ENCODE data around the gene PSAP. TPM values are rescaled to one million over a fixed set of nuclear protein-coding genes. Genes with fewer than 3 reads are reported as not detected.

PSAP gene
- total and polyA plus RNA-seq, 2 experiments from 2014 or later, result 151 to 391 TPM

DNA sequence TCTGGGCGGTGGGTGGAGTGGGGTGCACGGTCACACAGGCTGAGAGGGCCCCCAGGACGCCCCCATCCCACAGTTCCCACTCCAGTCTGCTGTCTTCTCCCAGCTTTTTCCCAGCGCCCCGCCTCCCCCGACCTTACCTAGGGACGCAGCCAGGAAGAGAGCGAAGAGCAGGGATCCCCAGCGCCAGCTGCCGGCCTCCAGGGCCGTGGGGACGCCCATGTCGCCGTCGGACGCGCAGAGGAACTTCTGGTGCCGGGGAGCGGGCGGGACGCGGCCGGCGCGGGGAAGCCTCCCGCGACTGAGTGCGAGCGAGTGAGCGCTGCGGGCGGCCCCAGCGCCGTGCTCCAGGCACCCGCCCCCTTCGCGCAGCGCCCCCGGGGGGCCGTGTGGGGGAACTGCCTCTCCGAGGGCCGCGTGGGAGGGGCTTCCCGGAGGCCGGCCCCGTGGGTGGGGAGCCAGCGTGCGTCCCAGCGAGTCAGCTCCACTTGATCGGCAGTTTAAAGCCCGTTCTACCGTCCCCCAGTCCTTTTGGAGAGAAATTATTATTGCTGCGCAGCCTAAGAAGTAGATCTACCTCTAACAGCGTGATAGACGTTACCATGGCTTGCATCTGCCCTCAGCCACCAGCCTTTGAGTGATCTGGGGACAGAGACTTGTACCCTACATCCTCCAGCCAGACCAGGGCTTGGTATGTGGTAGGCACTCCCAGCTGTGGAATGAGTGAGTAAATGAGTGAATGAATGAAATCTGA is 77.7 kb downstream of the PSAP start, which contains the start of gene VSIR (continued):
- TF ChIP-seq, protein P1, sequence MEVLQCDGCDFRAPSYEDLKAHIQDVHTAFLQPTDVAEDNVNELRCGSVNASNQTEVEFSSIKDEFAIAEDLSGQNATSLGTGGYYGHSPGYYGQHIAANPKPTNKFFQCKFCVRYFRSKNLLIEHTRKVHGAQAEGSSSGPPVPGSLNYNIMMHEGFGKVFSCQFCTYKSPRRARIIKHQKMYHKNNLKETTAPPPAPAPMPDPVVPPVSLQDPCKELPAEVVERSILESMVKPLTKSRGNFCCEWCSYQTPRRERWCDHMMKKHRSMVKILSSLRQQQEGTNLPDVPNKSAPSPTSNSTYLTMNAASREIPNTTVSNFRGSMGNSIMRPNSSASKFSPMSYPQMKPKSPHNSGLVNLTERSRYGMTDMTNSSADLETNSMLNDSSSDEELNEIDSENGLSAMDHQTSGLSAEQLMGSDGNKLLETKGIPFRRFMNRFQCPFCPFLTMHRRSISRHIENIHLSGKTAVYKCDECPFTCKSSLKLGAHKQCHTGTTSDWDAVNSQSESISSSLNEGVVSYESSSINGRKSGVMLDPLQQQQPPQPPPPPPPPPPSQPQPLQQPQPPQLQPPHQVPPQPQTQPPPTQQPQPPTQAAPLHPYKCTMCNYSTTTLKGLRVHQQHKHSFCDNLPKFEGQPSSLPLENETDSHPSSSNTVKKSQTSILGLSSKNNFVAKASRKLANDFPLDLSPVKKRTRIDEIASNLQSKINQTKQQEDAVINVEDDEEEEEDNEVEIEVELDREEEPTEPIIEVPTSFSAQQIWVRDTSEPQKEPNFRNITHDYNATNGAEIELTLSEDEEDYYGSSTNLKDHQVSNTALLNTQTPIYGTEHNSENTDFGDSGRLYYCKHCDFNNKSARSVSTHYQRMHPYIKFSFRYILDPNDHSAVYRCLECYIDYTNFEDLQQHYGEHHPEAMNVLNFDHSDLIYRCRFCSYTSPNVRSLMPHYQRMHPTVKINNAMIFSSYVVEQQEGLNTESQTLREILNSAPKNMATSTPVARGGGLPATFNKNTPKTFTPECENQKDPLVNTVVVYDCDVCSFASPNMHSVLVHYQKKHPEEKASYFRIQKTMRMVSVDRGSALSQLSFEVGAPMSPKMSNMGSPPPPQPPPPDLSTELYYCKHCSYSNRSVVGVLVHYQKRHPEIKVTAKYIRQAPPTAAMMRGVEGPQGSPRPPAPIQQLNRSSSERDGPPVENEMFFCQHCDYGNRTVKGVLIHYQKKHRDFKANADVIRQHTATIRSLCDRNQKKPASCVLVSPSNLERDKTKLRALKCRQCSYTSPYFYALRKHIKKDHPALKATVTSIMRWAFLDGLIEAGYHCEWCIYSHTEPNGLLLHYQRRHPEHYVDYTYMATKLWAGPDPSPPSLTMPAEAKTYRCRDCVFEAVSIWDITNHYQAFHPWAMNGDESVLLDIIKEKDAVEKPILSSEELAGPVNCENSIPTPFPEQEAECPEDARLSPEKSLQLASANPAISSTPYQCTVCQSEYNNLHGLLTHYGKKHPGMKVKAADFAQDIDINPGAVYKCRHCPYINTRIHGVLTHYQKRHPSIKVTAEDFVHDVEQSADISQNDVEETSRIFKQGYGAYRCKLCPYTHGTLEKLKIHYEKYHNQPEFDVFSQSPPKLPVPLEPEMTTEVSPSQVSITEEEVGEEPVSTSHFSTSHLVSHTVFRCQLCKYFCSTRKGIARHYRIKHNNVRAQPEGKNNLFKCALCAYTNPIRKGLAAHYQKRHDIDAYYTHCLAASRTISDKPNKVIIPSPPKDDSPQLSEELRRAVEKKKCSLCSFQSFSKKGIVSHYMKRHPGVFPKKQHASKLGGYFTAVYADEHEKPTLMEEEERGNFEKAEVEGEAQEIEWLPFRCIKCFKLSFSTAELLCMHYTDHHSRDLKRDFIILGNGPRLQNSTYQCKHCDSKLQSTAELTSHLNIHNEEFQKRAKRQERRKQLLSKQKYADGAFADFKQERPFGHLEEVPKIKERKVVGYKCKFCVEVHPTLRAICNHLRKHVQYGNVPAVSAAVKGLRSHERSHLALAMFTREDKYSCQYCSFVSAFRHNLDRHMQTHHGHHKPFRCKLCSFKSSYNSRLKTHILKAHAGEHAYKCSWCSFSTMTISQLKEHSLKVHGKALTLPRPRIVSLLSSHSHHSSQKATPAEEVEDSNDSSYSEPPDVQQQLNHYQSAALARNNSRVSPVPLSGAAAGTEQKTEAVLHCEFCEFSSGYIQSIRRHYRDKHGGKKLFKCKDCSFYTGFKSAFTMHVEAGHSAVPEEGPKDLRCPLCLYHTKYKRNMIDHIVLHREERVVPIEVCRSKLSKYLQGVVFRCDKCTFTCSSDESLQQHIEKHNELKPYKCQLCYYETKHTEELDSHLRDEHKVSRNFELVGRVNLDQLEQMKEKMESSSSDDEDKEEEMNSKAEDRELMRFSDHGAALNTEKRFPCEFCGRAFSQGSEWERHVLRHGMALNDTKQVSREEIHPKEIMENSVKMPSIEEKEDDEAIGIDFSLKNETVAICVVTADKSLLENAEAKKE (CRISPR knock-in tag; IDR thresholded peaks at IDR 0.05), result no peak

DNA sequence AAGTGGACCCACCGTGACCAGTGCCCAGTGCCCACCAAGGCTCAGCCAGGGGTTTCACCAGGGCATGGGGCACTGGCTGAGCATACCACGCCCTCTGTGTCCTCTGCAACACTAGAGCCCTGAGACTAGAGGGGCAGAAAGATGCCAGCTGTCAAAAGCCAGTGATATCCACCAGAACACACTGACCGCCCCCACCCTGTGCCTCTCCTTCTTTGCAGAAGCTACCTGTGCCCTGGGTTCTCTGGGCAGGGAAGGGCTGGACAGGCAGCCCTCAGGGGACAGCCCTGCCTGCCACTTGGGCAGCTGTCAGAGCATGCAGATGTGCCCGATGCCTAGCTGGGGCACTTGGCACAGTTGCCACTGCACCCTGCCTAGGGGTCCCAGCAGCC is 78.2 kb downstream of the PSAP start:
- peaks cover 13% of the 10 kb centered on the region for H3K27me3 Mint-ChIP-seq (ENCODE audit: insufficient read depth, low read depth, poor library complexity)
- peak overlapping the region; percentile 84 for H3K4me2 ChIP-seq
- H3K4me3 Mint-ChIP-seq, result peak overlapping the region; percentile 65
- peaks cover 6% of the 10 kb centered on the region; the same call in 2 of the 3 replicates for H3K4me1 Mint-ChIP-seq
- no peaks in the 10 kb centered on the region for H3K79me2 ChIP-seq (replicated peaks; ENCODE audit: insufficient read depth)
- H3K4me3 ChIP-seq, result peak overlapping the region; percentile 64
- H3K9me3 Mint-ChIP-seq, result peaks cover 2% of the 10 kb centered on the region; the same call in 1 of the 3 replicates
- DNase-seq (ENCODE audit: low spot score), result no peak
- H3K9me2 ChIP-seq (ENCODE audit: insufficient read depth), result no peaks in the 10 kb centered on the region
- no peaks in the 10 kb centered on the region for H4K20me1 ChIP-seq (replicated peaks; ENCODE audit: insufficient read depth)
- H3K27ac Mint-ChIP-seq, result no peak overlapping the region
- peak overlapping the region; percentile 94 for H2AFZ ChIP-seq
- no peaks in the 10 kb centered on the region for H3F3A ChIP-seq (replicated peaks; ENCODE audit: low read depth)
- peaks cover 12% of the 10 kb centered on the region; the same call in 1 of the 2 replicates for H3K27me3 ChIP-seq (ENCODE audit: insufficient read depth)
- no peaks in the 10 kb centered on the region for H3K4me1 ChIP-seq (ENCODE audit: insufficient read depth)
- H3K36me3 Mint-ChIP-seq (ENCODE audit: low read depth), result no peaks in the 10 kb centered on the region
- ATAC-seq, result peak; percentile 12
- H3K36me3 ChIP-seq (ENCODE audit: insufficient read depth), result no peaks in the 10 kb centered on the region
- H3K27ac ChIP-seq (ENCODE audit: low read depth), result no peak overlapping the region
- TF ChIP-seq, protein P2, sequence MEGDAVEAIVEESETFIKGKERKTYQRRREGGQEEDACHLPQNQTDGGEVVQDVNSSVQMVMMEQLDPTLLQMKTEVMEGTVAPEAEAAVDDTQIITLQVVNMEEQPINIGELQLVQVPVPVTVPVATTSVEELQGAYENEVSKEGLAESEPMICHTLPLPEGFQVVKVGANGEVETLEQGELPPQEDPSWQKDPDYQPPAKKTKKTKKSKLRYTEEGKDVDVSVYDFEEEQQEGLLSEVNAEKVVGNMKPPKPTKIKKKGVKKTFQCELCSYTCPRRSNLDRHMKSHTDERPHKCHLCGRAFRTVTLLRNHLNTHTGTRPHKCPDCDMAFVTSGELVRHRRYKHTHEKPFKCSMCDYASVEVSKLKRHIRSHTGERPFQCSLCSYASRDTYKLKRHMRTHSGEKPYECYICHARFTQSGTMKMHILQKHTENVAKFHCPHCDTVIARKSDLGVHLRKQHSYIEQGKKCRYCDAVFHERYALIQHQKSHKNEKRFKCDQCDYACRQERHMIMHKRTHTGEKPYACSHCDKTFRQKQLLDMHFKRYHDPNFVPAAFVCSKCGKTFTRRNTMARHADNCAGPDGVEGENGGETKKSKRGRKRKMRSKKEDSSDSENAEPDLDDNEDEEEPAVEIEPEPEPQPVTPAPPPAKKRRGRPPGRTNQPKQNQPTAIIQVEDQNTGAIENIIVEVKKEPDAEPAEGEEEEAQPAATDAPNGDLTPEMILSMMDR (conservative IDR thresholded peaks at IDR 0.05; ENCODE audit: low read depth in 2 of 2), result no peak
- TF ChIP-seq POLR2AphosphoS5 (IDR thresholded peaks at IDR 0.05; ENCODE audit: low read depth) (no peak), ZNF331 (CRISPR knock-in tag; IDR thresholded peaks at IDR 0.05; ENCODE audit: low read depth) (no peak), ZNF114 (CRISPR knock-in tag; IDR thresholded peaks at IDR 0.05) (no peak), EZH2 (IDR thresholded peaks at IDR 0.05; ENCODE audit: low read depth, unreplicated experiment) (no peak), EZH2phosphoT487 (IDR thresholded peaks at IDR 0.05; ENCODE audit: unreplicated experiment) (no peak), JUNB (IDR thresholded peaks at IDR 0.05; ENCODE audit: unreplicated experiment) (no peak), STAT1 (IDR thresholded peaks at IDR 0.05; ENCODE audit: unreplicated experiment) (no peak)
- TF ChIP-seq, protein P3, sequence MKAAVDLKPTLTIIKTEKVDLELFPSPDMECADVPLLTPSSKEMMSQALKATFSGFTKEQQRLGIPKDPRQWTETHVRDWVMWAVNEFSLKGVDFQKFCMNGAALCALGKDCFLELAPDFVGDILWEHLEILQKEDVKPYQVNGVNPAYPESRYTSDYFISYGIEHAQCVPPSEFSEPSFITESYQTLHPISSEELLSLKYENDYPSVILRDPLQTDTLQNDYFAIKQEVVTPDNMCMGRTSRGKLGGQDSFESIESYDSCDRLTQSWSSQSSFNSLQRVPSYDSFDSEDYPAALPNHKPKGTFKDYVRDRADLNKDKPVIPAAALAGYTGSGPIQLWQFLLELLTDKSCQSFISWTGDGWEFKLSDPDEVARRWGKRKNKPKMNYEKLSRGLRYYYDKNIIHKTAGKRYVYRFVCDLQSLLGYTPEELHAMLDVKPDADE (IDR thresholded peaks at IDR 0.05), result no peak
- TF ChIP-seq, protein P4, sequence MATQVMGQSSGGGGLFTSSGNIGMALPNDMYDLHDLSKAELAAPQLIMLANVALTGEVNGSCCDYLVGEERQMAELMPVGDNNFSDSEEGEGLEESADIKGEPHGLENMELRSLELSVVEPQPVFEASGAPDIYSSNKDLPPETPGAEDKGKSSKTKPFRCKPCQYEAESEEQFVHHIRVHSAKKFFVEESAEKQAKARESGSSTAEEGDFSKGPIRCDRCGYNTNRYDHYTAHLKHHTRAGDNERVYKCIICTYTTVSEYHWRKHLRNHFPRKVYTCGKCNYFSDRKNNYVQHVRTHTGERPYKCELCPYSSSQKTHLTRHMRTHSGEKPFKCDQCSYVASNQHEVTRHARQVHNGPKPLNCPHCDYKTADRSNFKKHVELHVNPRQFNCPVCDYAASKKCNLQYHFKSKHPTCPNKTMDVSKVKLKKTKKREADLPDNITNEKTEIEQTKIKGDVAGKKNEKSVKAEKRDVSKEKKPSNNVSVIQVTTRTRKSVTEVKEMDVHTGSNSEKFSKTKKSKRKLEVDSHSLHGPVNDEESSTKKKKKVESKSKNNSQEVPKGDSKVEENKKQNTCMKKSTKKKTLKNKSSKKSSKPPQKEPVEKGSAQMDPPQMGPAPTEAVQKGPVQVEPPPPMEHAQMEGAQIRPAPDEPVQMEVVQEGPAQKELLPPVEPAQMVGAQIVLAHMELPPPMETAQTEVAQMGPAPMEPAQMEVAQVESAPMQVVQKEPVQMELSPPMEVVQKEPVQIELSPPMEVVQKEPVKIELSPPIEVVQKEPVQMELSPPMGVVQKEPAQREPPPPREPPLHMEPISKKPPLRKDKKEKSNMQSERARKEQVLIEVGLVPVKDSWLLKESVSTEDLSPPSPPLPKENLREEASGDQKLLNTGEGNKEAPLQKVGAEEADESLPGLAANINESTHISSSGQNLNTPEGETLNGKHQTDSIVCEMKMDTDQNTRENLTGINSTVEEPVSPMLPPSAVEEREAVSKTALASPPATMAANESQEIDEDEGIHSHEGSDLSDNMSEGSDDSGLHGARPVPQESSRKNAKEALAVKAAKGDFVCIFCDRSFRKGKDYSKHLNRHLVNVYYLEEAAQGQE (IDR thresholded peaks at IDR 0.05; ENCODE audit: unreplicated experiment), result no peak
